GM10266 (cell line): ENCODE results near the gene SMIM27.
"Not testable (repeated sequence)": the region's sequence is repeated elsewhere in the genome, so short reads cannot be mapped to it uniquely, and the experiment has no call there.

Experiments
- DNase-seq: peaks from one replicate; pipeline ENCODE4 v3.0.0; 2012; ENCODE audit errors: extremely low spot score
- CTCF ChIP-seq: IDR thresholded peaks from 2 replicates; pipeline ENCODE4 v1.5.1; 2012; ENCODE audit warnings: mild to moderate bottlenecking, low read depth; ENCODE audit not compliant: control insufficient read depth, insufficient read depth; ENCODE audit errors: missing control alignments

Gene SMIM27

GRCh38 chr9:32552172-32552872 lies at the start of gene SMIM27, which contains the start of gene TOPORS:
Gene SMIM27 (plus strand): TSS chr9:32552327. CDS start chr9:32552435, 108 bp downstream.
Gene TOPORS (minus strand): TSS chr9:32552586. CDS start chr9:32552436, 150 bp downstream.
- no peak for TF ChIP-seq CTCF
- peak; percentile 88 for DNase-seq

- TF ChIP-seq CTCF = no peak
- DNase-seq = no peak
Observed at GRCh38 chr9:32502464-32502863, 49.7 kb upstream of the SMIM27 start.

GRCh38 chr9:32503008-32503407 lies 49.1 kb upstream of the SMIM27 start:
- no peak for DNase-seq
- TF ChIP-seq CTCF = no peak

- DNase-seq = no peak
- TF ChIP-seq CTCF = no peak
Observed at GRCh38 chr9:32508728-32509127, 43.4 kb upstream of the SMIM27 start.

GRCh38 chr9:32516241-32516640 lies 35.9 kb upstream of the SMIM27 start:
- TF ChIP-seq CTCF = no peak
- DNase-seq = no peak

GRCh38 chr9:32518276-32518675 lies 33.9 kb upstream of the SMIM27 start:
- DNase-seq = no peak
- no peak for TF ChIP-seq CTCF

- no peak for TF ChIP-seq CTCF
- DNase-seq = no peak
Observed at GRCh38 chr9:32523910-32524309, 28.2 kb upstream of the SMIM27 start.

GRCh38 chr9:32524558-32524891 lies 27.6 kb upstream of the SMIM27 start:
- not testable (repeated sequence) for DNase-seq
